Spleen (tissue), 7 donors: ENCODE results near the gene PTGES.

Source experiments
- POLR2A ChIP-seq, 3 donors: fragments of 450-650 bp; IDR thresholded peaks; one replicate each; pipeline ENCODE4 v1.5.1; 2017; ENCODE audit warnings: antibody characterized with exemption in 3 of 3, mild to moderate bottlenecking in 1 of 3
- TF ChIP-seq, protein P1 (sequence below), 11 experiments: fragments of 200-600 bp in 7 of 11; fragments of 450-650 bp in 4 of 11; sonication (generic) in 4 of 11; IDR thresholded peaks in 8 of 11; conservative IDR thresholded peaks in 3 of 11; 1 replicate in 7 of 11; 2 replicates in 4 of 11; pipeline versions ENCODE4 v1.4.0 to v1.8.0; 2016 to 2021; ENCODE audit warnings: antibody characterized with exemption in 11 of 11, inconsistent platforms in 4 of 11, mild to moderate bottlenecking in 1 of 11
- donor health status: DM: no; HTN: no; CAD: no; lungs with moderate emphysema.
- donor health status: DM: no; HTN: no; CAD: no.
- donor health status: DM: no; HTN: no; CAD: no.

DNA sequence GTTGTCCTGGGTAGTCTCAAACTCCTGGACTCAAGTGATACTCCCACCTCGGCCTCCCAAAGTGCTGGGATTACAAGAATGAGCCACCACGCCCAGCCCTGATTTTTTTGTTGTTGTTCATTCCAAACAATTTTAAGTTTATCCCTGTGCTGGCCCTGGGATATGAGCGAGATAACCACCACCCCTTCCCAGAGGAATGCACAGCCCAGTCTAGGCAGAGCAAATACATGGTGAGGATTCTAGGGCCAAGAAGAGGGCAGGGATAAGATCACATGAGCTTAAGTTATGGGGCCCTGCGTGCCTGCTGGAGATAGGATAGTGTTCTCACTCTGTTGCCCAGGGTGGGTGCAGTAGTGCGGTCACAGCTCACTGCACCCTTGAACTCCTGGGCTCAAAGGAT lies 29.1 kb upstream of the PTGES start:
- TF ChIP-seq, protein P1, sequence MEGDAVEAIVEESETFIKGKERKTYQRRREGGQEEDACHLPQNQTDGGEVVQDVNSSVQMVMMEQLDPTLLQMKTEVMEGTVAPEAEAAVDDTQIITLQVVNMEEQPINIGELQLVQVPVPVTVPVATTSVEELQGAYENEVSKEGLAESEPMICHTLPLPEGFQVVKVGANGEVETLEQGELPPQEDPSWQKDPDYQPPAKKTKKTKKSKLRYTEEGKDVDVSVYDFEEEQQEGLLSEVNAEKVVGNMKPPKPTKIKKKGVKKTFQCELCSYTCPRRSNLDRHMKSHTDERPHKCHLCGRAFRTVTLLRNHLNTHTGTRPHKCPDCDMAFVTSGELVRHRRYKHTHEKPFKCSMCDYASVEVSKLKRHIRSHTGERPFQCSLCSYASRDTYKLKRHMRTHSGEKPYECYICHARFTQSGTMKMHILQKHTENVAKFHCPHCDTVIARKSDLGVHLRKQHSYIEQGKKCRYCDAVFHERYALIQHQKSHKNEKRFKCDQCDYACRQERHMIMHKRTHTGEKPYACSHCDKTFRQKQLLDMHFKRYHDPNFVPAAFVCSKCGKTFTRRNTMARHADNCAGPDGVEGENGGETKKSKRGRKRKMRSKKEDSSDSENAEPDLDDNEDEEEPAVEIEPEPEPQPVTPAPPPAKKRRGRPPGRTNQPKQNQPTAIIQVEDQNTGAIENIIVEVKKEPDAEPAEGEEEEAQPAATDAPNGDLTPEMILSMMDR (IDR thresholded peaks at IDR 0.05 in 8 of 11, conservative IDR thresholded peaks at IDR 0.05 in 3 of 11), result no peak
- no peak for TF ChIP-seq POLR2A (IDR thresholded peaks at IDR 0.05)
